Right lobe of liver (tissue), 6 donors: ENCODE measurements around the gene SCUBE2. TPM values are rescaled to one million over a fixed set of nuclear protein-coding genes. Genes with fewer than 3 reads are reported as not detected.

Experiments
- ATAC-seq, 4 donors: fragments of 200-7000 bp; cut with Tn5 transposase; one replicate each; pipeline ENCODE4 v1.9.1; 2020; ENCODE audit warnings: mild to moderate bottlenecking in 4 of 4, moderate library complexity in 4 of 4
- DNase-seq, 3 donors: peaks; one replicate each; pipeline ENCODE4 v3.0.0-alpha.2; 2020
- H3K27ac ChIP-seq, 3 donors: fragments of 200-600 bp; one replicate each; pipeline ENCODE4 v1.8.0; 2022
- H3K27me3 ChIP-seq, 2 donors: fragments of 200-600 bp; one replicate each; pipeline ENCODE4 v1.8.0; 2022
- H3K36me3 ChIP-seq, 4 donors: fragments of 200-600 bp; sonication (generic) in 1 of 4; one replicate each; pipeline versions ENCODE4 v1.5.1 to v1.8.0; 2017 to 2022; ENCODE audit warnings: control low read depth in 1 of 4
- H3K4me1 ChIP-seq, 4 donors: fragments of 200-600 bp; sonication (generic) in 1 of 4; one replicate each; pipeline versions ENCODE4 v1.5.1 to v1.8.0; 2017 to 2022; ENCODE audit warnings: control low read depth in 1 of 4
- H3K4me3 ChIP-seq, 3 donors: fragments of 200-600 bp; one replicate each; pipeline ENCODE4 v1.8.0; 2022
- H3K9me3 ChIP-seq, 4 donors: fragments of 200-600 bp; sonication (generic) in 1 of 4; one replicate each; pipeline versions ENCODE4 v1.5.1 to v1.8.0; 2017 to 2022; ENCODE audit warnings: control low read depth in 1 of 4
- CTCF ChIP-seq, 4 donors: fragments of 200-600 bp in 3 of 4; fragments of 450-650 bp in 1 of 4; IDR thresholded peaks; one replicate each; pipeline versions ENCODE4 v1.5.1 to v1.8.0; 2016 to 2022; ENCODE audit warnings: antibody characterized with exemption in 4 of 4, mild to moderate bottlenecking in 2 of 4
- POLR2A ChIP-seq: fragments of 450-650 bp; IDR thresholded peaks from one replicate; pipeline ENCODE4 v1.6.1; 2017; ENCODE audit warnings: antibody characterized with exemption, mild to moderate bottlenecking
- WGBS: methylation state at CpG from one replicate; pipeline ENCODE4 v1.1.6; 2018; ENCODE audit warnings: low coverage, low lambda C conversion rate; ENCODE audit not compliant: insufficient coverage; ENCODE audit errors: missing lambda C conversion rate; 5-methylcytosine and 5-hydroxymethylcytosine counted together
- intact Hi-C, 2 donors: fragments of 100-400 bp; cut with DNase I; formaldehyde crosslinking; loops; one replicate each; pipeline versions ENCODE4 v1.11.2 to v1.14.1; 2022
- total RNA-seq, 6 experiments: library from RNA; depleted of rRNA in 2 of 6; stranded (reverse); fragments of >200 nt in 2 of 6; fragmentation: NEBNext Ultra II Directional in 3 of 6; extraction: Animal tissue kit (Norgen Biotek cat#: 25700) in 3 of 6; gene quantifications; one replicate each; pipeline versions ENCODE4 v1.1.0 to v1.2.4, GENCODE V29; 2016 to 2023
- donor health status: DM: no; HTN: yes; CAD: no.
- donor health status: DM: no; HTN: no; CAD: no.
- donor health status: DM: no; HTN: no; CAD: no.
- donor health status: DM: no; HTN: yes; CAD: no.
- donor health status: DM: no; HTN: yes; CAD: no.

The SCUBE2 gene
- total RNA-seq, 6 experiments from 2014 or later: 0.19 to 1.1 (median 0.32) TPM

GRCh38 chr11:9022961-9023680 lies 68.3 kb downstream of the SCUBE2 start:
- DNase-seq (no peak), ATAC-seq (no peak)
- no peaks in the 10 kb centered on the region for H3K4me1 ChIP-seq
- H3K27me3 ChIP-seq: no peaks in the 10 kb centered on the region
- TF ChIP-seq POLR2A (no peak), CTCF (IDR thresholded peaks at IDR 0.05) (no peak)
- WGBS: 75% methylated on average over 9 of the region's 9 CpGs
- intact Hi-C loops: no loop called here
- H3K27ac ChIP-seq: no peak overlapping the region
- no peak overlapping the region for H3K4me3 ChIP-seq
- H3K36me3 ChIP-seq: no peaks in the 10 kb centered on the region
- H3K9me3 ChIP-seq: no peaks in the 10 kb centered on the region

GRCh38 chr11:9020916-9021315 lies 70.5 kb downstream of the SCUBE2 start:
- 57% methylated on average over 3 of the region's 8 CpGs for WGBS
- TF ChIP-seq CTCF (IDR thresholded peaks at IDR 0.05) (no peak), POLR2A (no peak)
- intact Hi-C loops: no loop called here
- no peaks in the 10 kb centered on the region for H3K36me3 ChIP-seq
- H3K4me3 ChIP-seq: no peak overlapping the region
- H3K9me3 ChIP-seq: no peaks in the 10 kb centered on the region
- no peaks in the 10 kb centered on the region for H3K4me1 ChIP-seq
- ATAC-seq: no peak
- H3K27ac ChIP-seq: no peak overlapping the region
- DNase-seq: no peak
- H3K27me3 ChIP-seq: no peaks in the 10 kb centered on the region

- no peak overlapping the region for H3K27ac ChIP-seq
- H3K27me3 ChIP-seq: no peaks in the 10 kb centered on the region
- H3K36me3 ChIP-seq: no peaks in the 10 kb centered on the region
- H3K9me3 ChIP-seq: no peaks in the 10 kb centered on the region
- WGBS: 96% methylated on average over 4 of the region's 6 CpGs
- intact Hi-C loops: loop anchor here (10.0 kb wide), 2 partner anchors 115 to 485 kb away; no protein-coding TSS in a partner anchor
- H3K4me3 ChIP-seq: no peak overlapping the region
- ATAC-seq: no peak
- no peak for DNase-seq
- H3K4me1 ChIP-seq: no peaks in the 10 kb centered on the region
- TF ChIP-seq POLR2A (no peak), CTCF (IDR thresholded peaks at IDR 0.05) (no peak)
These were observed 71.5 kb downstream of the SCUBE2 start for GRCh38 chr11:9019861-9020260.

GRCh38 chr11:9017773-9018172 lies 73.6 kb downstream of the SCUBE2 start:
- WGBS: 66% methylated on average over 3 of the region's 5 CpGs
- Histone ChIP-seq H3K4me1 (no peaks in the 10 kb centered on the region), H3K4me3 (no peak overlapping the region), H3K27ac (no peak overlapping the region), H3K36me3 (no peaks in the 10 kb centered on the region), H3K27me3 (no peaks in the 10 kb centered on the region), H3K9me3 (no peaks in the 10 kb centered on the region)
- DNase-seq (peak in 1 of 3 donors; percentile 35), ATAC-seq (peak; percentile 50 to 72 (median 60))
- intact Hi-C loops: loop anchor here (10.0 kb wide), 2 partner anchors 117 to 487 kb away; no protein-coding TSS in a partner anchor
- TF ChIP-seq POLR2A (no peak), CTCF (IDR thresholded peaks at IDR 0.05) (no peak)
